ENCODE data around the gene ARHGAP30.

DNA sequence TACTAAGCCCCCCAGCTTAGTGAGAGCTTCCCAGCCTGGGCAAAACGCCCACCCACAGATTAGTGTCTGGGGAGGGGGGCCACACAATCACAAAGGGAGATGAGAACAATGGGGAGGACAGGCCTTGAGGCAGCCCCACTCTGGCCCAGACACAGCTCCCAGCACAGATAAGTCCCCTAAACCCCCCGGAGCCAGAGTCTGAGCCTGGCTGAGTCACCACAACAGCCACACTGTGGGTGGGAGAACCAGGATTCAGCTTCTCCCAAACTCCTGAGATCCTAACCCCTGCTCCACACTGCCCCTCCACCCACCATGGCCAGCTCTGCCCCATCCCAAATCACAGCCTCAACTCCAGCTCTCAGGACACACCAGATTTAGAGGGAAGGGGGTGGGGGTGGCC is 15.5 kb upstream of the ARHGAP30 start:
- TF ChIP-seq CTCF (IDR thresholded peaks at IDR 0.05 in 2 of 3, conservative IDR thresholded peaks at IDR 0.05 in 1 of 3; ENCODE audit: borderline replicate concordance in 1 of 3, insufficient read depth in 1 of 3, low read depth in 2 of 3, low read length in 2 of 3): no peak
- TF ChIP-seq POLR2AphosphoS5 (IDR thresholded peaks at IDR 0.05; ENCODE audit: low read depth, low read length): no peak
- no peak for TF ChIP-seq POLR2A (IDR thresholded peaks at IDR 0.05; ENCODE audit: borderline replicate concordance, extremely low read depth, insufficient read depth, insufficient read length)
- no peak for TF ChIP-seq ZNF274 (IDR thresholded peaks at IDR 0.05; ENCODE audit: low read depth, low read length)
- no peak for TF ChIP-seq ELF1 (IDR thresholded peaks at IDR 0.05; ENCODE audit: borderline replicate concordance, low read depth)
- TF ChIP-seq, protein P1, sequence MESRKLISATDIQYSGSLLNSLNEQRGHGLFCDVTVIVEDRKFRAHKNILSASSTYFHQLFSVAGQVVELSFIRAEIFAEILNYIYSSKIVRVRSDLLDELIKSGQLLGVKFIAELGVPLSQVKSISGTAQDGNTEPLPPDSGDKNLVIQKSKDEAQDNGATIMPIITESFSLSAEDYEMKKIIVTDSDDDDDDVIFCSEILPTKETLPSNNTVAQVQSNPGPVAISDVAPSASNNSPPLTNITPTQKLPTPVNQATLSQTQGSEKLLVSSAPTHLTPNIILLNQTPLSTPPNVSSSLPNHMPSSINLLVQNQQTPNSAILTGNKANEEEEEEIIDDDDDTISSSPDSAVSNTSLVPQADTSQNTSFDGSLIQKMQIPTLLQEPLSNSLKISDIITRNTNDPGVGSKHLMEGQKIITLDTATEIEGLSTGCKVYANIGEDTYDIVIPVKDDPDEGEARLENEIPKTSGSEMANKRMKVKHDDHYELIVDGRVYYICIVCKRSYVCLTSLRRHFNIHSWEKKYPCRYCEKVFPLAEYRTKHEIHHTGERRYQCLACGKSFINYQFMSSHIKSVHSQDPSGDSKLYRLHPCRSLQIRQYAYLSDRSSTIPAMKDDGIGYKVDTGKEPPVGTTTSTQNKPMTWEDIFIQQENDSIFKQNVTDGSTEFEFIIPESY (IDR thresholded peaks at IDR 0.05; ENCODE audit: extremely low read depth, insufficient replicate concordance, low read length): no peak
- TF ChIP-seq, protein P2, sequence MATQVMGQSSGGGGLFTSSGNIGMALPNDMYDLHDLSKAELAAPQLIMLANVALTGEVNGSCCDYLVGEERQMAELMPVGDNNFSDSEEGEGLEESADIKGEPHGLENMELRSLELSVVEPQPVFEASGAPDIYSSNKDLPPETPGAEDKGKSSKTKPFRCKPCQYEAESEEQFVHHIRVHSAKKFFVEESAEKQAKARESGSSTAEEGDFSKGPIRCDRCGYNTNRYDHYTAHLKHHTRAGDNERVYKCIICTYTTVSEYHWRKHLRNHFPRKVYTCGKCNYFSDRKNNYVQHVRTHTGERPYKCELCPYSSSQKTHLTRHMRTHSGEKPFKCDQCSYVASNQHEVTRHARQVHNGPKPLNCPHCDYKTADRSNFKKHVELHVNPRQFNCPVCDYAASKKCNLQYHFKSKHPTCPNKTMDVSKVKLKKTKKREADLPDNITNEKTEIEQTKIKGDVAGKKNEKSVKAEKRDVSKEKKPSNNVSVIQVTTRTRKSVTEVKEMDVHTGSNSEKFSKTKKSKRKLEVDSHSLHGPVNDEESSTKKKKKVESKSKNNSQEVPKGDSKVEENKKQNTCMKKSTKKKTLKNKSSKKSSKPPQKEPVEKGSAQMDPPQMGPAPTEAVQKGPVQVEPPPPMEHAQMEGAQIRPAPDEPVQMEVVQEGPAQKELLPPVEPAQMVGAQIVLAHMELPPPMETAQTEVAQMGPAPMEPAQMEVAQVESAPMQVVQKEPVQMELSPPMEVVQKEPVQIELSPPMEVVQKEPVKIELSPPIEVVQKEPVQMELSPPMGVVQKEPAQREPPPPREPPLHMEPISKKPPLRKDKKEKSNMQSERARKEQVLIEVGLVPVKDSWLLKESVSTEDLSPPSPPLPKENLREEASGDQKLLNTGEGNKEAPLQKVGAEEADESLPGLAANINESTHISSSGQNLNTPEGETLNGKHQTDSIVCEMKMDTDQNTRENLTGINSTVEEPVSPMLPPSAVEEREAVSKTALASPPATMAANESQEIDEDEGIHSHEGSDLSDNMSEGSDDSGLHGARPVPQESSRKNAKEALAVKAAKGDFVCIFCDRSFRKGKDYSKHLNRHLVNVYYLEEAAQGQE (IDR thresholded peaks at IDR 0.05; ENCODE audit: low read depth): no peak
- no peak for TF ChIP-seq CEBPB (IDR thresholded peaks at IDR 0.05; ENCODE audit: low read depth)
- TF ChIP-seq EZH2 (IDR thresholded peaks at IDR 0.05): no peak
- no peak for TF ChIP-seq SP1 (IDR thresholded peaks at IDR 0.05; ENCODE audit: low read depth)
- no peak for TF ChIP-seq RAD21 (IDR thresholded peaks at IDR 0.05; ENCODE audit: low read depth)
- TF ChIP-seq EZH2phosphoT487 (IDR thresholded peaks at IDR 0.05; ENCODE audit: borderline replicate concordance): no peak
- no peak for TF ChIP-seq YY1 (IDR thresholded peaks at IDR 0.05; ENCODE audit: extremely low read depth, insufficient replicate concordance, low read depth, low read length)
